Ovary (tissue), 3 donors: Measurements from ENCODE around the gene C1orf21.

ENCODE experiments used
- EP300 ChIP-seq: sonication (generic); formaldehyde crosslinking; IDR thresholded peaks from one replicate; pipeline ENCODE4 v1.6.1; 2017; ENCODE audit warnings: antibody characterized with exemption
- TF ChIP-seq, protein P1 (sequence below), 3 donors: fragments of 450-650 bp in 2 of 3; fragments of 200-600 bp in 1 of 3; IDR thresholded peaks; one replicate each; pipeline versions ENCODE4 v1.5.1 to v1.8.0; 2016 to 2022; ENCODE audit warnings: antibody characterized with exemption in 3 of 3, mild to moderate bottlenecking in 1 of 3
- donor health status: DM: no; HTN: no; CAD: no.

DNA sequence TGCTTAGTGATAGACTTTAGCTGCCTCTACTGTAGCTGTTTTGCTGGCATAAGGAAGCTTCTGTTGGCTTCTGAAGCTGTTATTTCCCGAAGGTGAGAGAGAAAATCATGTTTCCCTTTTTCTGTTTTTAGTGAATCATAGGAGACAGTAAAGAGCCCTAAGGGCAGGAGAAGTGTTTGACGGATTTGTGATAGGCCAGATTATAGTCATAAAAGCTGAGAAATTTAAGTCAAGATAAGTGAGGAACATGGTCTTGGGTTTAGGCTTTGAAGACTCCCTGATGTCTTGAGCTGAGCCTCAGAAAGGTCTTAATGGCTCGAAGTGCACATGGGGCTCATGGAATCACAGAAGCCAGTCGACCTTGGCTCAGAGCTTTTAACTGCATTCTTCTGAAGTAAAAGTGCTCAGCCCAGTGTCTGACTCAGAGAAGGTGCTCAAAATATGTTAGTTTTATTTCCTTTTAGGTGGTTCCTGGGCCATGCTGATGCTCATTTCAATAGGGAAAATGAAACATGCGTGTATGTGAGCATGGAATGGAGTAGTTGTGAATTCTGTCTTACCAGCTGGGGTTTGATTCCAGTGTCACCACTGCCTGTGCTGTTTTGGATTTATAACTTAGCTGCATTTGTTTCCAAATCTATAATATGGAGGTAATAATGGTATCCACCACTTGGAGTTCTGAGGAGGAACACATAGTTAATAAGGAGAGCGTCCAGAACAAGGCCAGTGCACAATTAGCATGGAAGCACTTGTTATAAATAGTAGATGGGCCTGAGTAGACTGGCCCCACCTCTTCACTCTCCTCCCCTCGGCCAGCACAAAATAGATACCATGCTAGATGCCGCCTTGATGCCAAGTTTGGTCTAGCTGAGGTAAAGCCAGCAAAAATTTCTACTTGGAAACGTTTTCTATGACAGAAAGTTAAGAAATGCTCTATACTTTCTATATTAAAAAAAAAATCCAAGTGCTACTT is 99.2 kb downstream of the C1orf21 start:
- no peak for TF ChIP-seq EP300
- TF ChIP-seq, protein P1, sequence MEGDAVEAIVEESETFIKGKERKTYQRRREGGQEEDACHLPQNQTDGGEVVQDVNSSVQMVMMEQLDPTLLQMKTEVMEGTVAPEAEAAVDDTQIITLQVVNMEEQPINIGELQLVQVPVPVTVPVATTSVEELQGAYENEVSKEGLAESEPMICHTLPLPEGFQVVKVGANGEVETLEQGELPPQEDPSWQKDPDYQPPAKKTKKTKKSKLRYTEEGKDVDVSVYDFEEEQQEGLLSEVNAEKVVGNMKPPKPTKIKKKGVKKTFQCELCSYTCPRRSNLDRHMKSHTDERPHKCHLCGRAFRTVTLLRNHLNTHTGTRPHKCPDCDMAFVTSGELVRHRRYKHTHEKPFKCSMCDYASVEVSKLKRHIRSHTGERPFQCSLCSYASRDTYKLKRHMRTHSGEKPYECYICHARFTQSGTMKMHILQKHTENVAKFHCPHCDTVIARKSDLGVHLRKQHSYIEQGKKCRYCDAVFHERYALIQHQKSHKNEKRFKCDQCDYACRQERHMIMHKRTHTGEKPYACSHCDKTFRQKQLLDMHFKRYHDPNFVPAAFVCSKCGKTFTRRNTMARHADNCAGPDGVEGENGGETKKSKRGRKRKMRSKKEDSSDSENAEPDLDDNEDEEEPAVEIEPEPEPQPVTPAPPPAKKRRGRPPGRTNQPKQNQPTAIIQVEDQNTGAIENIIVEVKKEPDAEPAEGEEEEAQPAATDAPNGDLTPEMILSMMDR (IDR thresholded peaks at IDR 0.05), result no peak
